Measurements from ENCODE around the gene KIAA0513. TPM values are rescaled to one million over a fixed set of nuclear protein-coding genes. Genes with fewer than 3 reads are reported as not detected.

The KIAA0513 gene
- total RNA-seq, 1 donor from 2014 or later: 56.1 TPM

- Mint-ChIP-seq H3K4me1 (ENCODE audit: low read depth, unreplicated experiment) (peaks cover 25% of the 10 kb centered on the region), H3K27ac (ENCODE audit: unreplicated experiment) (no peak overlapping the region), H3K4me3 (ENCODE audit: unreplicated experiment) (no peak overlapping the region)
These were observed 28.4 kb upstream of the KIAA0513 start for GRCh38 chr16:84999200-84999599.

GRCh38 chr16:84999857-85000480, 27.6 kb upstream of the KIAA0513 start:
- Mint-ChIP-seq H3K36me3 (ENCODE audit: unreplicated experiment) (no peaks in the 10 kb centered on the region), H3K9me3 (ENCODE audit: unreplicated experiment) (peaks cover 1% of the 10 kb centered on the region), H3K27me3 (ENCODE audit: unreplicated experiment) (peaks cover 5% of the 10 kb centered on the region), H3K4me1 (ENCODE audit: low read depth, unreplicated experiment) (peaks cover 31% of the 10 kb centered on the region), H3K27ac (ENCODE audit: unreplicated experiment) (no peak overlapping the region), H3K4me3 (ENCODE audit: unreplicated experiment) (no peak overlapping the region)
- DNase-seq: no peak
- TF ChIP-seq CTCF (IDR thresholded peaks at IDR 0.05; ENCODE audit: partially characterized antibody, unreplicated experiment): no peak

More at GRCh38 chr16:84999200-84999599, 28.4 kb upstream of the KIAA0513 start:
- Mint-ChIP-seq H3K36me3 (ENCODE audit: unreplicated experiment) (no peaks in the 10 kb centered on the region), H3K27me3 (ENCODE audit: unreplicated experiment) (peaks cover 5% of the 10 kb centered on the region), H3K9me3 (ENCODE audit: unreplicated experiment) (peaks cover 1% of the 10 kb centered on the region)
- TF ChIP-seq CTCF (IDR thresholded peaks at IDR 0.05; ENCODE audit: partially characterized antibody, unreplicated experiment): no peak
- no peak for DNase-seq

- Mint-ChIP-seq H3K4me3 (ENCODE audit: unreplicated experiment) (peak overlapping the region; percentile 26), H3K36me3 (ENCODE audit: unreplicated experiment) (no peaks in the 10 kb centered on the region), H3K27ac (ENCODE audit: unreplicated experiment) (no peak overlapping the region), H3K27me3 (ENCODE audit: unreplicated experiment) (peaks cover 5% of the 10 kb centered on the region), H3K4me1 (ENCODE audit: low read depth, unreplicated experiment) (peaks cover 31% of the 10 kb centered on the region), H3K9me3 (ENCODE audit: unreplicated experiment) (no peaks in the 10 kb centered on the region)
- no peak for TF ChIP-seq CTCF (IDR thresholded peaks at IDR 0.05; ENCODE audit: partially characterized antibody, unreplicated experiment)
- no peak for DNase-seq
These were observed 25.5 kb upstream of the KIAA0513 start for GRCh38 chr16:85002099-85002541.

GRCh38 chr16:85002608-85003007, 25.0 kb upstream of the KIAA0513 start:
- Mint-ChIP-seq H3K4me3 (ENCODE audit: unreplicated experiment) (peak overlapping the region; percentile 26), H3K27me3 (ENCODE audit: unreplicated experiment) (peaks cover 5% of the 10 kb centered on the region), H3K9me3 (ENCODE audit: unreplicated experiment) (no peaks in the 10 kb centered on the region), H3K4me1 (ENCODE audit: low read depth, unreplicated experiment) (peaks cover 31% of the 10 kb centered on the region), H3K36me3 (ENCODE audit: unreplicated experiment) (no peaks in the 10 kb centered on the region), H3K27ac (ENCODE audit: unreplicated experiment) (no peak overlapping the region)
- no peak for DNase-seq
- TF ChIP-seq CTCF (IDR thresholded peaks at IDR 0.05; ENCODE audit: partially characterized antibody, unreplicated experiment): no peak

GRCh38 chr16:85003076-85003475, 24.5 kb upstream of the KIAA0513 start:
- Mint-ChIP-seq H3K36me3 (ENCODE audit: unreplicated experiment) (no peaks in the 10 kb centered on the region), H3K27ac (ENCODE audit: unreplicated experiment) (no peak overlapping the region), H3K27me3 (ENCODE audit: unreplicated experiment) (peaks cover 5% of the 10 kb centered on the region), H3K4me1 (ENCODE audit: low read depth, unreplicated experiment) (peaks cover 31% of the 10 kb centered on the region), H3K4me3 (ENCODE audit: unreplicated experiment) (peak overlapping the region; percentile 26), H3K9me3 (ENCODE audit: unreplicated experiment) (no peaks in the 10 kb centered on the region)
- TF ChIP-seq CTCF (IDR thresholded peaks at IDR 0.05; ENCODE audit: partially characterized antibody, unreplicated experiment): no peak
- no peak for DNase-seq
